ENCODE results near the gene OTX2. TPM values are rescaled to one million over a fixed set of nuclear protein-coding genes. Genes with fewer than 3 reads are reported as not detected.

The OTX2 gene
- total RNA-seq, 2 donors from 2014 or later: not detected

DNA sequence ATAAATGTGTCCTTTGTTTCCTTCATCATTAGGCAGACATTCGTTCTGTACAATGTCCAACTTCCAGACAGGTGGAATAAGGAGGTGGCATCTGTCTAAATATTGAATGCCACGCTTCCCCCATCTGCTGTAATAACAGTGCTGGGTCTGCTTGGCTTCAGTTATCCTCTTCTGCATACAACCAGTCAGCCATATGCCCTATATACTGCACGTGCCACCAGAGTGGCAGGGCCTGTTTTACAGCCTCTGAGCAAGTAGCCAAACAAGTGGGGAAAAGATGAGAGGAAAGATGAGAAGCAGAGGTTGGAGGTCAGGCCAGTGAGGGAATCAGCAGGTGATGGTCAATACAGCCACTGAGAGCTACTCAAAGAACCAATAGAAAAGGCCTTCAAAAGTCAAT lies 55.4 kb downstream of the OTX2 start:
- Mint-ChIP-seq H3K36me3 (ENCODE audit: low read depth) (no peaks in the 10 kb centered on the region), H3K27ac (no peak overlapping the region), H3K4me3 (no peak overlapping the region), H3K4me1 (no peaks in the 10 kb centered on the region), H3K27me3 (peaks cover 32% of the 10 kb centered on the region)
- H3K9me3 ChIP-seq (ENCODE audit: control insufficient read depth, low read length, poor library complexity, severe bottlenecking): no peaks in the 10 kb centered on the region
- ATAC-seq (no peak), DNase-seq (no peak)

- no peak overlapping the region for H3K4me3 Mint-ChIP-seq
- DNase-seq (no peak), ATAC-seq (no peak)
- peaks cover 45% of the 10 kb centered on the region for H3K27me3 Mint-ChIP-seq
- H3K9me3 ChIP-seq (ENCODE audit: control insufficient read depth, low read length, poor library complexity, severe bottlenecking): no peaks in the 10 kb centered on the region
- H3K27ac Mint-ChIP-seq: no peak overlapping the region
- no peaks in the 10 kb centered on the region for H3K36me3 Mint-ChIP-seq (ENCODE audit: low read depth)
- H3K4me1 Mint-ChIP-seq: no peaks in the 10 kb centered on the region
Observed at GRCh38 chr14:56753396-56753795, 56.9 kb downstream of the OTX2 start.

DNA sequence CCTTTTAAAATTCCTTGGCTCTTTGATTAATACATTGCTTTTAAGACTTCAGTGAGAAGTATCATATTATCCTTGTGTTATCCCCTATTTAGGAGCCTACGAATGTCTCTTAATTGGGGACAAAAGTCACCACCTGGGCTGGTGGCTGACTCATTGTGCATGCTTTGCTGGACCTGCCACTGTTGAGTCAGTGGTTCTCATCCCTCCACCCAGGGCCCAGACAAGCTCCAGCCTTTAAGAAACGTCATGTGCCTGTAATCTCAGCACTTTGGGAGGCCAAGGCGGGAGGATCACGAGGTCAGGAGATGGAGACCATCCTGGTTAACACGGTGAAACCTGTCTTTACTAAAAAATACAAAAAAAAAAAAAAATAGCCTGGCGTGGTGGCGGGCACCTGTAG lies 57.9 kb downstream of the OTX2 start:
- DNase-seq (no peak), ATAC-seq (no peak)
- no peaks in the 10 kb centered on the region for H3K4me1 Mint-ChIP-seq
- no peak overlapping the region for H3K27ac Mint-ChIP-seq
- H3K9me3 ChIP-seq (ENCODE audit: control insufficient read depth, low read length, poor library complexity, severe bottlenecking): no peaks in the 10 kb centered on the region
- no peaks in the 10 kb centered on the region for H3K36me3 Mint-ChIP-seq (ENCODE audit: low read depth)
- H3K27me3 Mint-ChIP-seq: peaks cover 52% of the 10 kb centered on the region
- H3K4me3 Mint-ChIP-seq: no peak overlapping the region

DNA sequence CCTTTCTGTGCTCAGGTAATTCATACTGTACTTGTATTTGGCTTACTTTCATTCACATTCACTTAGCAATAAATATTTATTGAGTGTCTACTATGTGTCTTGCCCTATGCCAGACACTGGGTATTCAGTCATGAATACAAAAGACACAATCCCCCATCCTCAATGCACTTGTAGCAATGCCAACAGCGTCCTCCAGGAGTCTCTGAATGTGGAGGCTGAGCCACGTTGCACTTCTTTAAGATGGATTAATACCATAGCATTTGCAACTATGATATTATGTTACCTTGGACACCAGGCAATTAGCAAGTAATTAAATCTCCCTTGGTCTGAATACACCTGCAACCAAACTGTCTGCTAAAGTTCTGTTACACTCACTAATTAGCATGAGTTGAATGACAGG lies 58.8 kb downstream of the OTX2 start:
- H3K27me3 Mint-ChIP-seq: peaks cover 51% of the 10 kb centered on the region
- H3K4me3 Mint-ChIP-seq: no peak overlapping the region
- no peak for ATAC-seq
- no peak for DNase-seq
- H3K9me3 ChIP-seq (ENCODE audit: control insufficient read depth, low read length, poor library complexity, severe bottlenecking): no peaks in the 10 kb centered on the region
- no peaks in the 10 kb centered on the region for H3K4me1 Mint-ChIP-seq
- no peak overlapping the region for H3K27ac Mint-ChIP-seq
- no peaks in the 10 kb centered on the region for H3K36me3 Mint-ChIP-seq (ENCODE audit: low read depth)

Other genes starting within 250 kb of the OTX2 start
- gene TMEM260, start 230.7 kb downstream of the OTX2 start, total RNA-seq: 10 to 100 TPM; 16.8 to 21.2 TPM